Panc1 (cell line): Measurements from ENCODE around the gene LHFPL3. TPM values are rescaled to one million over a fixed set of nuclear protein-coding genes. Genes with fewer than 3 reads are reported as not detected.

Experiments
- ATAC-seq: fragments of 200-7000 bp; cut with Tn5 transposase; 2 replicates; pipeline ENCODE4 v1.9.1; 2020; ENCODE audit warnings: mild to moderate bottlenecking, moderate library complexity
- BruUV-seq: library from RNA; stranded (reverse); fragments of 400-500 nt; replicated peaks from 2 replicates; lab custom pipeline; 2021; lab: Mats Ljungman, UMichigan
- CTCF ChIA-PET: fragments of 300-600 bp; sonication (Branson Sonifier 250); formaldehyde crosslinking; loops from one replicate; lab custom pipeline; 2022; ENCODE audit warnings: antibody characterized with exemption; lab: Charles Lee
- POLR2A ChIA-PET: fragments of 300-600 bp; sonication (Branson Sonifier 250); formaldehyde crosslinking; loops from one replicate; lab custom pipeline; 2022; ENCODE audit warnings: antibody characterized with exemption; lab: Charles Lee
- DNase-seq: peaks from one replicate; pipeline ENCODE4 v3.0.0-alpha.2; 2010; ENCODE audit warnings: low read depth, low spot score
- H3K27ac ChIP-seq: 2 replicates; pipeline ENCODE4 v1.5.1; 2011; ENCODE audit warnings: mild to moderate bottlenecking, low read length, inconsistent platforms
- H3K27me3 ChIP-seq: fragments of 200-500 bp; sonication (Bioruptor generic); 2 replicates; pipeline ENCODE4 v1.6.0; 2014; ENCODE audit warnings: low read length, inconsistent platforms; ENCODE audit not compliant: control insufficient read depth, insufficient read depth
- H3K36me3 ChIP-seq: fragments of 200-500 bp; sonication (Bioruptor generic); 2 replicates; pipeline ENCODE4 v1.5.1; 2014; ENCODE audit warnings: inconsistent platforms, mild to moderate bottlenecking, low read length, moderate library complexity; ENCODE audit not compliant: control insufficient read depth, insufficient read depth
- H3K4me1 ChIP-seq: 2 replicates; pipeline ENCODE4 v1.5.1; 2011; ENCODE audit warnings: inconsistent platforms, mild to moderate bottlenecking, low read length, moderate library complexity; ENCODE audit not compliant: control insufficient read depth, insufficient read depth
- H3K4me3 ChIP-seq, 2 experiments: 2 replicates each; pipeline ENCODE4 v1.5.1; 2011 to 2012; ENCODE audit warnings: low read depth in 2 of 2, low read length in 2 of 2, mild to moderate bottlenecking in 2 of 2, inconsistent platforms in 1 of 2, moderate library complexity in 1 of 2
- H3K9me3 ChIP-seq: fragments of 200-500 bp; sonication (Bioruptor generic); 2 replicates; pipeline ENCODE4 v1.5.1; 2014; ENCODE audit warnings: low read depth, mild to moderate bottlenecking, inconsistent platforms, low read length, moderate library complexity; ENCODE audit not compliant: control insufficient read depth, insufficient read depth
- CTCF ChIP-seq: fragments of 450-650 bp; IDR thresholded peaks from 2 replicates; pipeline ENCODE4 v1.5.1; 2017; ENCODE audit warnings: mild to moderate bottlenecking
- POLR2AphosphoS5 ChIP-seq: IDR thresholded peaks from 2 replicates; pipeline ENCODE4 v1.6.1; 2012; ENCODE audit warnings: mild to moderate bottlenecking, low read depth, low read length, moderate library complexity
- SIN3A ChIP-seq: IDR thresholded peaks from 2 replicates; pipeline ENCODE4 v1.6.1; 2012; ENCODE audit warnings: low read depth, mild to moderate bottlenecking, low read length, moderate library complexity, borderline replicate concordance; ENCODE audit not compliant: insufficient read depth
- TCF7L2 ChIP-seq: IDR thresholded peaks from 2 replicates; pipeline ENCODE4 v1.6.1; 2011; ENCODE audit warnings: mild to moderate bottlenecking, low read depth, low read length, inconsistent platforms
- in situ Hi-C: cut with HindIII; loops from 2 replicates; pipeline ENCODE4 v1.10.0; 2016; ENCODE audit warnings: low sequenced_read_pairs, low pct_unique_long_range_greater_than_20kb
- intact Hi-C: fragments of 100-400 bp; cut with micrococcal nuclease; formaldehyde crosslinking; loops from one replicate; pipeline ENCODE4 v1.10.0; 2022; ENCODE audit not compliant: unreplicated experiment
- total RNA-seq: library from RNA; stranded (reverse); gene quantifications from one replicate; pipeline ENCODE4 v1.2.1, GENCODE V29; 2021; ENCODE audit not compliant: unreplicated experiment
- TF ChIP-seq, protein P1 (sequence below), 2 experiments: IDR thresholded peaks; 2 replicates each; pipeline ENCODE4 v1.6.1; 2011 to 2012; ENCODE audit warnings: low read depth in 2 of 2, control low read depth in 1 of 2, low read length in 1 of 2, mild to moderate bottlenecking in 1 of 2, moderate library complexity in 1 of 2; ENCODE audit not compliant: insufficient read depth in 1 of 2

LHFPL3 gene
- total RNA-seq, 1 experiment from 2014 or later = not detected

DNA sequence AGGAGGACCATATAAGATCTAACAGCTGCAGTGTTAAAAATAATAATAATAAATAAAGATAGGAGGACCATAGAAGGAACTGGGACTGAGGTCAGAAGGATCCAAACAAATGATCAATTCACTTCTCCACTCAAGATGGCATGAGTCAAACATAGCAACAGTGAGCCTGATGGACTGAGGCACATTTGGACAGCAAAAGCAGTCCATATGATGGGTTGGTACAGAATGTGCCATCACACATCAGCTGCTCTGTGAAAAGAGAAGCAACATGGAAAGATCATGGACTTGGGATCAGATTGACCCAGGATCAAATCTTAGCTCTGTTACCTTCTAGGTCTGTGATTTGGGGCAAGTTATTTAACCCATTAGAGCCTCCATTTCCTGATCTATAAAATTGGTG lies 496.7 kb downstream of the LHFPL3 start:
- ChIA-PET CTCF (no interaction called here), POLR2A (no interaction called here)
- ATAC-seq = no peak
- in situ Hi-C loops (no loop called here), intact Hi-C loops (no loop called here)
- H3K4me1 ChIP-seq = no peaks in the 10 kb centered on the region
- DNase-seq = no peak
- H3K36me3 ChIP-seq = no peaks in the 10 kb centered on the region
- H3K4me3 ChIP-seq = no peak overlapping the region
- no peaks in the 10 kb centered on the region for H3K9me3 ChIP-seq
- no peak for TF ChIP-seq TCF7L2
- TF ChIP-seq SIN3A = no peak
- TF ChIP-seq POLR2AphosphoS5 = no peak
- TF ChIP-seq CTCF = no peak
- TF ChIP-seq, protein P1, sequence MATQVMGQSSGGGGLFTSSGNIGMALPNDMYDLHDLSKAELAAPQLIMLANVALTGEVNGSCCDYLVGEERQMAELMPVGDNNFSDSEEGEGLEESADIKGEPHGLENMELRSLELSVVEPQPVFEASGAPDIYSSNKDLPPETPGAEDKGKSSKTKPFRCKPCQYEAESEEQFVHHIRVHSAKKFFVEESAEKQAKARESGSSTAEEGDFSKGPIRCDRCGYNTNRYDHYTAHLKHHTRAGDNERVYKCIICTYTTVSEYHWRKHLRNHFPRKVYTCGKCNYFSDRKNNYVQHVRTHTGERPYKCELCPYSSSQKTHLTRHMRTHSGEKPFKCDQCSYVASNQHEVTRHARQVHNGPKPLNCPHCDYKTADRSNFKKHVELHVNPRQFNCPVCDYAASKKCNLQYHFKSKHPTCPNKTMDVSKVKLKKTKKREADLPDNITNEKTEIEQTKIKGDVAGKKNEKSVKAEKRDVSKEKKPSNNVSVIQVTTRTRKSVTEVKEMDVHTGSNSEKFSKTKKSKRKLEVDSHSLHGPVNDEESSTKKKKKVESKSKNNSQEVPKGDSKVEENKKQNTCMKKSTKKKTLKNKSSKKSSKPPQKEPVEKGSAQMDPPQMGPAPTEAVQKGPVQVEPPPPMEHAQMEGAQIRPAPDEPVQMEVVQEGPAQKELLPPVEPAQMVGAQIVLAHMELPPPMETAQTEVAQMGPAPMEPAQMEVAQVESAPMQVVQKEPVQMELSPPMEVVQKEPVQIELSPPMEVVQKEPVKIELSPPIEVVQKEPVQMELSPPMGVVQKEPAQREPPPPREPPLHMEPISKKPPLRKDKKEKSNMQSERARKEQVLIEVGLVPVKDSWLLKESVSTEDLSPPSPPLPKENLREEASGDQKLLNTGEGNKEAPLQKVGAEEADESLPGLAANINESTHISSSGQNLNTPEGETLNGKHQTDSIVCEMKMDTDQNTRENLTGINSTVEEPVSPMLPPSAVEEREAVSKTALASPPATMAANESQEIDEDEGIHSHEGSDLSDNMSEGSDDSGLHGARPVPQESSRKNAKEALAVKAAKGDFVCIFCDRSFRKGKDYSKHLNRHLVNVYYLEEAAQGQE (IDR thresholded peaks at IDR 0.05; ENCODE audit: insufficient read depth in 1 of 2, low read depth in 2 of 2, low read length in 1 of 2) = no peak
- H3K27ac ChIP-seq = no peak overlapping the region
- H3K27me3 ChIP-seq = no peaks in the 10 kb centered on the region
- BruUV-seq = no TSS peak

- Histone ChIP-seq H3K27ac (no peak overlapping the region), H3K4me3 (no peak overlapping the region), H3K4me1 (no peaks in the 10 kb centered on the region), H3K9me3 (no peaks in the 10 kb centered on the region), H3K36me3 (no peaks in the 10 kb centered on the region), H3K27me3 (no peaks in the 10 kb centered on the region)
- CTCF ChIA-PET = no interaction called here
- no peak for TF ChIP-seq SIN3A
- TF ChIP-seq POLR2AphosphoS5 = no peak
- TF ChIP-seq, protein P1 (IDR thresholded peaks at IDR 0.05; ENCODE audit: insufficient read depth in 1 of 2, low read depth in 2 of 2, low read length in 1 of 2) = no peak
- no peak for TF ChIP-seq TCF7L2
- TF ChIP-seq CTCF = no peak
- no TSS peak for BruUV-seq
- POLR2A ChIA-PET = no interaction called here
- ATAC-seq = 0 out of 2 replicates have a peak, but pooled peaks have one; percentile 34
- intact Hi-C loops (no loop called here), in situ Hi-C loops (no loop called here)
- no peak for DNase-seq
Observed at GRCh38 chr7:104826135-104826534, 497.7 kb downstream of the LHFPL3 start.
